Body of pancreas (tissue), 4 donors: ENCODE data around the gene KLHDC7B. TPM values are rescaled to one million over a fixed set of nuclear protein-coding genes. Genes with fewer than 3 reads are reported as not detected.

Experiments used
- ATAC-seq: fragments of 150-250 bp; one replicate; pipeline ENCODE4 v1.9.1; 2016
- DNase-seq, 4 donors: peaks; one replicate each; pipeline ENCODE4 v3.0.0-alpha.2; 2019
- H3K27ac ChIP-seq, 4 donors: fragments of 200-600 bp; sonication (generic); 1 replicate in 3 of 4; 2 replicates in 1 of 4; pipeline versions ENCODE4 v1.5.1 to v1.6.1; 2016 to 2019; ENCODE audit warnings: mild to moderate bottlenecking in 1 of 4, mixed read lengths in 1 of 4, moderate library complexity in 1 of 4
- H3K27me3 ChIP-seq, 2 donors: fragments of 200-600 bp; sonication (generic); one replicate each; pipeline ENCODE4 v1.6.0; 2016; ENCODE audit warnings: mild to moderate bottlenecking in 1 of 2
- H3K36me3 ChIP-seq, 2 donors: fragments of 200-600 bp; sonication (generic); replicated peaks in 1 of 2; 2 replicates each; pipeline ENCODE4 v1.5.1; 2016; ENCODE audit warnings: low read depth in 2 of 2; ENCODE audit not compliant: insufficient read depth in 1 of 2
- H3K4me1 ChIP-seq: fragments of 200-600 bp; sonication (generic); one replicate; pipeline ENCODE4 v1.6.0; 2016
- H3K4me3 ChIP-seq, 2 donors: fragments of 200-600 bp; sonication (generic); 1 replicate in 1 of 2; 2 replicates in 1 of 2; pipeline ENCODE4 v1.5.1; 2016 to 2019
- H3K9me3 ChIP-seq, 3 donors: fragments of 200-600 bp; sonication (generic); 1 replicate in 2 of 3; 2 replicates in 1 of 3; pipeline ENCODE4 v1.5.1; 2016
- CTCF ChIP-seq, 7 experiments: fragments of 450-650 bp in 4 of 7; fragments of 200-600 bp in 3 of 7; sonication (generic) in 3 of 7; IDR thresholded peaks; one replicate each; pipeline ENCODE4 v1.5.1; 2016 to 2019; ENCODE audit warnings: antibody characterized with exemption in 7 of 7
- POLR2A ChIP-seq, 3 donors: fragments of 450-650 bp; IDR thresholded peaks; one replicate each; pipeline ENCODE4 v1.6.1; 2016; ENCODE audit warnings: antibody characterized with exemption in 3 of 3, mild to moderate bottlenecking in 2 of 3
- WGBS, 2 donors: methylation state at CpG; one replicate each; pipeline ENCODE4 v1.1.5; 2017; 5-methylcytosine and 5-hydroxymethylcytosine counted together
- intact Hi-C: fragments of 100-400 bp; cut with DNase I; formaldehyde crosslinking; loops from one replicate; pipeline ENCODE4 v1.15.1; 2023
- total RNA-seq, 2 donors: library from RNA; depleted of rRNA; stranded (reverse); fragments of >200 nt; gene quantifications; one replicate each; pipeline ENCODE4 v1.1.0, GENCODE V29; 2016

KLHDC7B gene
- total RNA-seq, 2 donors from 2014 or later: not detected

- no peak for TF ChIP-seq CTCF (IDR thresholded peaks at IDR 0.05)
- no peak for TF ChIP-seq POLR2A (IDR thresholded peaks at IDR 0.05)
- intact Hi-C loops: no loop called here
- ATAC-seq (no peak), DNase-seq (no peak)
- no peaks in the 10 kb centered on the region for H3K27me3 ChIP-seq
- no peak overlapping the region for H3K27ac ChIP-seq
- peaks cover 34% of the 10 kb centered on the region for H3K4me1 ChIP-seq
- no peaks in the 10 kb centered on the region for H3K36me3 ChIP-seq
- WGBS, 2 donors: 89 to 91% methylated on average over 7 of the region's 7 CpGs
- H3K9me3 ChIP-seq: no peaks in the 10 kb centered on the region
- H3K4me3 ChIP-seq: no peak overlapping the region
Measured at GRCh38 chr22:50567721-50568252, 22.1 kb downstream of the KLHDC7B start.

GRCh38 chr22:50568626-50569025 lies 22.9 kb downstream of the KLHDC7B start:
- intact Hi-C loops: no loop called here
- Histone ChIP-seq H3K27me3 (no peaks in the 10 kb centered on the region), H3K4me3 (no peak overlapping the region), H3K4me1 (peaks cover 29% of the 10 kb centered on the region), H3K9me3 (no peaks in the 10 kb centered on the region), H3K36me3 (no peaks in the 10 kb centered on the region), H3K27ac (peak overlapping the region in 2 of 4 donors; percentile 30 to 66)
- TF ChIP-seq CTCF (IDR thresholded peaks at IDR 0.05): no peak
- no peak for TF ChIP-seq POLR2A (IDR thresholded peaks at IDR 0.05)
- WGBS, 2 donors: 70 to 78% methylated on average over 7 of the region's 7 CpGs
- DNase-seq (peak in 3 of 4 donors; percentile 45 to 66 (median 56)), ATAC-seq (peak; percentile 64)

- Histone ChIP-seq H3K4me1 (peaks cover 24% of the 10 kb centered on the region), H3K9me3 (no peaks in the 10 kb centered on the region), H3K36me3 (no peaks in the 10 kb centered on the region), H3K4me3 (no peak overlapping the region), H3K27me3 (no peaks in the 10 kb centered on the region), H3K27ac (peak overlapping the region in 2 of 4 donors; percentile 30 to 66)
- TF ChIP-seq CTCF (IDR thresholded peaks at IDR 0.05): no peak
- TF ChIP-seq POLR2A (IDR thresholded peaks at IDR 0.05): no peak
- ATAC-seq (peak; percentile 47), DNase-seq (peak; percentile 46 to 80 (median 72))
- intact Hi-C loops: no loop called here
- WGBS, 2 donors: 38 to 44% methylated on average over 8 of the region's 8 CpGs
Measured at GRCh38 chr22:50569041-50569459, 23.4 kb downstream of the KLHDC7B start.

GRCh38 chr22:50569896-50570535 lies 24.3 kb downstream of the KLHDC7B start:
- Histone ChIP-seq H3K4me3 (no peak overlapping the region), H3K4me1 (peaks cover 18% of the 10 kb centered on the region), H3K27me3 (no peaks in the 10 kb centered on the region), H3K36me3 (no peaks in the 10 kb centered on the region), H3K9me3 (no peaks in the 10 kb centered on the region), H3K27ac (no peak overlapping the region)
- intact Hi-C loops: no loop called here
- WGBS, 2 donors: 69 to 90% methylated on average over 3 to 8 of the region's 13 CpGs
- DNase-seq (no peak), ATAC-seq (no peak)
- TF ChIP-seq CTCF (IDR thresholded peaks at IDR 0.05): no peak

GRCh38 chr22:50570861-50571260 lies 25.2 kb downstream of the KLHDC7B start:
- H3K4me3 ChIP-seq: no peak overlapping the region
- intact Hi-C loops: no loop called here
- no peaks in the 10 kb centered on the region for H3K27me3 ChIP-seq
- WGBS, 2 donors: 94 to 97% methylated on average over 4 to 12 of the region's 12 CpGs
- ATAC-seq (no peak), DNase-seq (no peak)
- H3K27ac ChIP-seq: no peak overlapping the region
- no peaks in the 10 kb centered on the region for H3K36me3 ChIP-seq
- peaks cover 18% of the 10 kb centered on the region for H3K4me1 ChIP-seq
- H3K9me3 ChIP-seq: no peaks in the 10 kb centered on the region
- TF ChIP-seq CTCF (IDR thresholded peaks at IDR 0.05) (no peak), POLR2A (IDR thresholded peaks at IDR 0.05) (no peak)
